Gastrocnemius medialis (tissue), 4 donors: ENCODE data around the gene GNA15. TPM values are rescaled to one million over a fixed set of nuclear protein-coding genes. Genes with fewer than 3 reads are reported as not detected.

ENCODE experiments used
- ATAC-seq, 2 donors: fragments of 150-250 bp; one replicate each; pipeline ENCODE4 v1.9.1; 2016
- DNase-seq, 2 donors: peaks; one replicate each; pipeline ENCODE4 v3.0.0-alpha.2; 2019
- H3K27ac ChIP-seq, 4 donors: fragments of 200-600 bp; sonication (generic); 1 replicate in 1 of 4; 2 replicates in 3 of 4; pipeline ENCODE4 v1.5.1; 2016 to 2018; ENCODE audit warnings: mild to moderate bottlenecking in 2 of 4, moderate library complexity in 1 of 4
- H3K27me3 ChIP-seq, 3 donors: fragments of 200-600 bp; sonication (generic) in 2 of 3; 1 replicate in 1 of 3; 2 replicates in 2 of 3; pipeline versions ENCODE4 v1.5.1 to v1.6.0; 2016 to 2019; ENCODE audit warnings: mild to moderate bottlenecking in 1 of 3, moderate library complexity in 1 of 3
- H3K36me3 ChIP-seq, 2 donors: fragments of 200-600 bp; sonication (generic) in 1 of 2; one replicate each; pipeline ENCODE4 v1.5.1; 2017 to 2018
- H3K4me1 ChIP-seq, 2 donors: fragments of 200-600 bp; sonication (generic) in 1 of 2; one replicate each; pipeline ENCODE4 v1.5.1; 2016 to 2017; ENCODE audit warnings: mild to moderate bottlenecking in 2 of 2
- H3K4me3 ChIP-seq, 4 donors: fragments of 200-600 bp; sonication (generic) in 3 of 4; 1 replicate in 1 of 4; 2 replicates in 3 of 4; pipeline ENCODE4 v1.5.1; 2016 to 2019; ENCODE audit warnings: mild to moderate bottlenecking in 2 of 4
- H3K9me3 ChIP-seq, 3 donors: fragments of 200-600 bp; sonication (generic) in 2 of 3; 1 replicate in 1 of 3; 2 replicates in 2 of 3; pipeline ENCODE4 v1.5.1; 2016 to 2019
- CTCF ChIP-seq, 5 experiments: fragments of 450-650 bp in 3 of 5; fragments of 200-600 bp in 2 of 5; sonication (generic) in 2 of 5; IDR thresholded peaks in 4 of 5; conservative IDR thresholded peaks in 1 of 5; 1 replicate in 4 of 5; 2 replicates in 1 of 5; pipeline ENCODE4 v1.5.1; 2016 to 2019; ENCODE audit warnings: antibody characterized with exemption in 5 of 5, mild to moderate bottlenecking in 3 of 5, moderate library complexity in 3 of 5
- POLR2A ChIP-seq, 2 donors: fragments of 450-650 bp; IDR thresholded peaks; one replicate each; pipeline ENCODE4 v1.6.1; 2017; ENCODE audit warnings: antibody characterized with exemption in 2 of 2, mild to moderate bottlenecking in 2 of 2, moderate library complexity in 2 of 2
- in situ Hi-C, 4 donors: fragments of 200-750 bp; cut with MboI; loops; one replicate each; pipeline versions ENCODE4 v1.15.0 to v1.8.0; 2017; ENCODE audit warnings: low sequenced_read_pairs in 4 of 4
- intact Hi-C: fragments of 100-400 bp; cut with DNase I; formaldehyde crosslinking; loops from one replicate; pipeline ENCODE4 v1.15.1; 2023; ENCODE audit warnings: low total_unique reads
- total RNA-seq, 4 donors: library from RNA; depleted of rRNA; stranded (reverse); fragments of >200 nt; gene quantifications; one replicate each; pipeline versions ENCODE4 v1.1.0 to v1.2.3, GENCODE V29; 2016

Gene GNA15
- total RNA-seq, 4 donors from 2014 or later = 0.51 to 1.2 (median 0.81) TPM

GRCh38 chr19:3095441-3096191 is 40.2 kb upstream of the GNA15 start:
- intact Hi-C loops (loop anchor here (2.0 kb wide), 1 partner anchor 23 kb away; no protein-coding TSS in a partner anchor), in situ Hi-C loops (loop anchor here in 1 of 4 donors (25.0 kb wide), 1 partner anchor 133 kb away; no protein-coding TSS in a partner anchor)
- H3K27ac ChIP-seq = peak overlapping the region; percentile 79 to 92 (median 85)
- peak overlapping the region; percentile 69 to 84 (median 78) for H3K4me3 ChIP-seq
- peaks cover 47 to 58% of the 10 kb centered on the region in 2 donors for H3K4me1 ChIP-seq
- H3K9me3 ChIP-seq = no peaks in the 10 kb centered on the region
- ATAC-seq = no peak
- H3K36me3 ChIP-seq = no peaks in the 10 kb centered on the region
- no peaks in the 10 kb centered on the region for H3K27me3 ChIP-seq
- no peak for DNase-seq
- no peak for TF ChIP-seq CTCF (IDR thresholded peaks at IDR 0.05 in 4 of 5, conservative IDR thresholded peaks at IDR 0.05 in 1 of 5)
- peak in 1 of 2 donors; percentile 13 for TF ChIP-seq POLR2A (IDR thresholded peaks at IDR 0.05)

GRCh38 chr19:3096267-3096901 is 39.4 kb upstream of the GNA15 start:
- no peaks in the 10 kb centered on the region for H3K9me3 ChIP-seq
- H3K36me3 ChIP-seq = no peaks in the 10 kb centered on the region
- TF ChIP-seq POLR2A (IDR thresholded peaks at IDR 0.05) (no peak), CTCF (IDR thresholded peaks at IDR 0.05 in 4 of 5, conservative IDR thresholded peaks at IDR 0.05 in 1 of 5) (no peak)
- peak overlapping the region; percentile 69 to 84 (median 78) for H3K4me3 ChIP-seq
- no peak for ATAC-seq
- intact Hi-C loops = no loop called here
- H3K4me1 ChIP-seq = peaks cover 55 to 65% of the 10 kb centered on the region in 2 donors
- H3K27me3 ChIP-seq = no peaks in the 10 kb centered on the region
- in situ Hi-C loops = loop anchor here in 1 of 4 donors (25.0 kb wide), 1 partner anchor 134 kb away; no protein-coding TSS in a partner anchor
- DNase-seq = no peak
- H3K27ac ChIP-seq = peak overlapping the region; percentile 79 to 92 (median 85)

GRCh38 chr19:3096902-3097326 is 38.9 kb upstream of the GNA15 start:
- intact Hi-C loops (no loop called here), in situ Hi-C loops (loop anchor here in 1 of 4 donors (25.0 kb wide), 1 partner anchor 135 kb away; no protein-coding TSS in a partner anchor)
- Histone ChIP-seq H3K4me1 (peaks cover 55 to 66% of the 10 kb centered on the region in 2 donors), H3K27ac (peak overlapping the region; percentile 79 to 92 (median 85)), H3K27me3 (no peaks in the 10 kb centered on the region), H3K36me3 (no peaks in the 10 kb centered on the region), H3K4me3 (peak overlapping the region; percentile 41 to 84 (median 76)), H3K9me3 (no peaks in the 10 kb centered on the region)
- DNase-seq (no peak), ATAC-seq (no peak)
- TF ChIP-seq CTCF (IDR thresholded peaks at IDR 0.05 in 4 of 5, conservative IDR thresholded peaks at IDR 0.05 in 1 of 5) (no peak), POLR2A (IDR thresholded peaks at IDR 0.05) (no peak)

GRCh38 chr19:3097442-3097871 is 38.4 kb upstream of the GNA15 start:
- intact Hi-C loops = no loop called here
- Histone ChIP-seq H3K27ac (peak overlapping the region; percentile 79 to 92 (median 85)), H3K27me3 (no peaks in the 10 kb centered on the region), H3K4me1 (peaks cover 58 to 71% of the 10 kb centered on the region in 2 donors), H3K4me3 (peak overlapping the region; percentile 41 to 84 (median 76)), H3K36me3 (no peaks in the 10 kb centered on the region), H3K9me3 (no peaks in the 10 kb centered on the region)
- ATAC-seq = no peak
- in situ Hi-C loops = loop anchor here in 1 of 4 donors (25.0 kb wide), 1 partner anchor 135 kb away; no protein-coding TSS in a partner anchor
- TF ChIP-seq POLR2A (IDR thresholded peaks at IDR 0.05) (no peak), CTCF (IDR thresholded peaks at IDR 0.05 in 4 of 5, conservative IDR thresholded peaks at IDR 0.05 in 1 of 5) (no peak)
- peak in 1 of 2 donors; percentile 53 for DNase-seq
